Calu3 (cell line): ENCODE measurements around the gene GATAD2A. TPM values are rescaled to one million over a fixed set of nuclear protein-coding genes. Genes with fewer than 3 reads are reported as not detected.

Experiments used
- BruUV-seq: library from RNA; stranded (reverse); fragments of 400-500 nt; replicated peaks from 2 replicates; lab custom pipeline; 2021; lab: Mats Ljungman, UMichigan
- CTCF ChIA-PET: fragments of 300-600 bp; sonication (Branson Sonifier 250); formaldehyde crosslinking; loops from one replicate; lab custom pipeline; 2022; ENCODE audit warnings: antibody characterized with exemption; lab: Charles Lee
- DNase-seq: peaks from one replicate; pipeline ENCODE4 v3.0.0; 2022
- H3K27ac Mint-ChIP-seq: one replicate; pipeline ENCODE4 v1.8.0; 2022; ENCODE audit warnings: mixed read lengths; ENCODE audit not compliant: unreplicated experiment
- H3K27me3 Mint-ChIP-seq: one replicate; pipeline ENCODE4 v1.8.0; 2022; ENCODE audit warnings: mixed read lengths; ENCODE audit not compliant: unreplicated experiment
- H3K36me3 Mint-ChIP-seq: one replicate; pipeline ENCODE4 v1.8.0; 2022; ENCODE audit warnings: mild to moderate bottlenecking, moderate library complexity, mixed read lengths; ENCODE audit not compliant: insufficient read depth, unreplicated experiment
- H3K4me1 Mint-ChIP-seq: one replicate; pipeline ENCODE4 v1.8.0; 2022; ENCODE audit warnings: mild to moderate bottlenecking, low read depth, mixed read lengths; ENCODE audit not compliant: unreplicated experiment
- H3K4me3 Mint-ChIP-seq: one replicate; pipeline ENCODE4 v1.8.0; 2022; ENCODE audit warnings: mild to moderate bottlenecking, low read depth, moderate library complexity, mixed read lengths; ENCODE audit not compliant: unreplicated experiment
- H3K9me3 Mint-ChIP-seq: one replicate; pipeline ENCODE4 v1.8.0; 2022; ENCODE audit warnings: low read depth, mixed read lengths; ENCODE audit not compliant: unreplicated experiment
- intact Hi-C: fragments of 100-400 bp; cut with micrococcal nuclease; formaldehyde crosslinking; loops from one replicate; pipeline ENCODE4 v1.10.0; 2022; ENCODE audit not compliant: unreplicated experiment
- total RNA-seq: library from RNA; stranded (reverse); gene quantifications from 2 replicates; pipeline ENCODE4 v1.2.3, GENCODE V29; 2022
- TF ChIP-seq, protein P1 (sequence below): fragments of 200-600 bp; IDR thresholded peaks from one replicate; pipeline ENCODE4 v1.8.0; 2022; ENCODE audit warnings: antibody characterized with exemption; ENCODE audit not compliant: unreplicated experiment

GATAD2A gene
- total RNA-seq, 1 experiment from 2014 or later = 79.8 TPM

DNA sequence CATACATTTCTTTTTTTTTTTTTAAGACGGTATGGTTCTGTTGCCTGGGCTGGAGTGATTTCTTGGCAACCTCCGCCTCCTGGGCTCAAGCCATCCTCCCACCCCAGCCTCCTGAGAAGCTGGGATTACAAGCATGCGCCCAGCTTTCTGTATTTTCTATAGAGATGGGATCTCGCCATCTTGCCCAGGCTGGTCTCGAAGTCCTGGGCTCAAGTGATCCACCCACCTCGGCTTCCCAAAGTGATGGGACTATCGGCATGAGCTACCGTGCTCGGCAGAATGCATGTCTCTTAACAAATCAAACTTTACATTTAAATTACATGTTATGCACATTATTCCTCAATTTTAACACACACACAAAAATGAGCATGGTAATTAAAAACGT is 111.8 kb downstream of the GATAD2A start:
- Mint-ChIP-seq H3K4me3 (peak overlapping the region; percentile 79), H3K4me1 (no peaks in the 10 kb centered on the region), H3K36me3 (peaks cover 28% of the 10 kb centered on the region), H3K27ac (no peak overlapping the region), H3K27me3 (no peaks in the 10 kb centered on the region), H3K9me3 (no peaks in the 10 kb centered on the region)
- BruUV-seq = TSS peak; percentile 66
- CTCF ChIA-PET = interaction anchor here (0.6 kb wide), 1 partner anchor 927 kb away, joined by 5 read pairs; no protein-coding TSS in a partner anchor
- DNase-seq = no peak
- intact Hi-C loops = no loop called here
- TF ChIP-seq, protein P1, sequence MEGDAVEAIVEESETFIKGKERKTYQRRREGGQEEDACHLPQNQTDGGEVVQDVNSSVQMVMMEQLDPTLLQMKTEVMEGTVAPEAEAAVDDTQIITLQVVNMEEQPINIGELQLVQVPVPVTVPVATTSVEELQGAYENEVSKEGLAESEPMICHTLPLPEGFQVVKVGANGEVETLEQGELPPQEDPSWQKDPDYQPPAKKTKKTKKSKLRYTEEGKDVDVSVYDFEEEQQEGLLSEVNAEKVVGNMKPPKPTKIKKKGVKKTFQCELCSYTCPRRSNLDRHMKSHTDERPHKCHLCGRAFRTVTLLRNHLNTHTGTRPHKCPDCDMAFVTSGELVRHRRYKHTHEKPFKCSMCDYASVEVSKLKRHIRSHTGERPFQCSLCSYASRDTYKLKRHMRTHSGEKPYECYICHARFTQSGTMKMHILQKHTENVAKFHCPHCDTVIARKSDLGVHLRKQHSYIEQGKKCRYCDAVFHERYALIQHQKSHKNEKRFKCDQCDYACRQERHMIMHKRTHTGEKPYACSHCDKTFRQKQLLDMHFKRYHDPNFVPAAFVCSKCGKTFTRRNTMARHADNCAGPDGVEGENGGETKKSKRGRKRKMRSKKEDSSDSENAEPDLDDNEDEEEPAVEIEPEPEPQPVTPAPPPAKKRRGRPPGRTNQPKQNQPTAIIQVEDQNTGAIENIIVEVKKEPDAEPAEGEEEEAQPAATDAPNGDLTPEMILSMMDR = no peak

DNA sequence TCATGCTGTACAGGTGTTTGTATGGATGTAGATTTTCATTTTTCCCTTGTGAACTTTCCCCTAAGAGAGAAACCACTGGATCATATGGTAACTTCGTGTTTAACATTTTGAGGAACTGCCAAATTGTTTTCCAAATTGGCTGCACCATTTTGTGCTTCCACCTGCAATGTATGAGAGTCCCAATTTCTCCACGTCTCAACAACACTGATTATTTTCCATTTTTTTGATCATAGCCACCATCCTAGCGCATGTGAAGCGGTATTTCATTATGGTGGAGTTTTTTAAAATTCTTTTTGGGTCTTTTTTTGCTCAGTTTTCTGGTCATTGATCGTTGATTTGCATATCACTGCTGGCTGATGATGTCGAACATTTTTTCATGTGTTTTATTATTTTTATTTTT is 115.5 kb downstream of the GATAD2A start:
- H3K9me3 Mint-ChIP-seq = no peaks in the 10 kb centered on the region
- CTCF ChIA-PET = no interaction called here
- intact Hi-C loops = no loop called here
- TF ChIP-seq, protein P1 = no peak
- no peak overlapping the region for H3K4me3 Mint-ChIP-seq
- no TSS peak for BruUV-seq
- no peak overlapping the region for H3K27ac Mint-ChIP-seq
- H3K4me1 Mint-ChIP-seq = no peaks in the 10 kb centered on the region
- H3K36me3 Mint-ChIP-seq = peaks cover 24% of the 10 kb centered on the region
- DNase-seq = no peak
- H3K27me3 Mint-ChIP-seq = no peaks in the 10 kb centered on the region

DNA sequence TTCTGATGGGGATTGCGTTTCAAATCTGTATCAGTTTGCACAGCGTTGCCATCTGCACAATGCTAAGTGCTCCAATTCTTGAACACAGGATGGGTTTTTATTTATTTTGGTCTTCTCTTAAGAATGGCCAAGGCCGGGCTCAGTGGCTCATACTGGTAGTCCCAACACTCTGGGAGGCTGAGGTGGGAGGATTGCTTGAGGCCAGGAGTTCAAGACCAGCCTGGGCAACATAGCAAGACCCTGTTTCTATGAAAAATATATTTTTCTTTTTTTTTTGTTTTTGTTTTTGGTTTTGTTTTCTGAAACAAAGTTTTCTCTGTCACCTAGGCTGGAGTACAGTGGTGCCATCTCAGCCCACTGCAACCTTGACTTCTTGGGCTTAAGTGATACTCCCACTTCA is 117.7 kb downstream of the GATAD2A start:
- Mint-ChIP-seq H3K27ac (no peak overlapping the region), H3K9me3 (no peaks in the 10 kb centered on the region), H3K27me3 (no peaks in the 10 kb centered on the region), H3K4me3 (no peak overlapping the region), H3K36me3 (peaks cover 18% of the 10 kb centered on the region), H3K4me1 (no peaks in the 10 kb centered on the region)
- DNase-seq = no peak
- TF ChIP-seq, protein P1 = no peak
- intact Hi-C loops = no loop called here
- CTCF ChIA-PET = no interaction called here
- no TSS peak for BruUV-seq

DNA sequence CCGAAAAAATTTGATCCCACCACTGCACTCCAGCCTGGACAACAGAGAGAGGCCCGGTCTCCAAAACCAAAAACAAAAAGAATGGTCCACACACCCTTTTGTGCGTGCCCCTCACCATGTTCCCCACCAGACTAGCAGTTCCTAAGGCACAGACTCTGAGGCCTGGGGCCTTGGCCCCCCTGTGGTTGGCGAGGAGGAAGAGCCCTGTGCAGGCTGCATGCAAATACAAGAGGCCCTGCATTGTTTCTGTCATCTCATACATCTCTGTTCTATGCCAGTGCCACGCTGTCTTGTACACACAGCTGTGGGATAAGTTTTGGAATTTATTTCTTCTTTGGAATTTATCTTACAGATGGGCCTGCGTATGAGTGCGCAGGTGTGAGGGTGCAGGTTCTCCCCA is 118.6 kb downstream of the GATAD2A start:
- Mint-ChIP-seq H3K27ac (no peak overlapping the region), H3K36me3 (peaks cover 16% of the 10 kb centered on the region), H3K27me3 (no peaks in the 10 kb centered on the region), H3K4me3 (no peak overlapping the region), H3K9me3 (no peaks in the 10 kb centered on the region), H3K4me1 (no peaks in the 10 kb centered on the region)
- BruUV-seq = no TSS peak
- TF ChIP-seq, protein P1 = no peak
- intact Hi-C loops = no loop called here
- no peak for DNase-seq
- CTCF ChIA-PET = no interaction called here
